Activated T-cell treated with anti-CD3 and anti-CD28 coated beads, Interleukin-2, amount 50 U/mL, for 72 hours (primary cell): ENCODE results near the gene TESK1. TPM values are rescaled to one million over a fixed set of nuclear protein-coding genes. Genes with fewer than 3 reads are reported as not detected.

ENCODE experiments used
- ATAC-seq, 2 donors: fragments of 150-1000 bp; cut with Tn5 transposase; replicated peaks in 1 of 2; 2 replicates each; pipeline ENCODE4 v1.10.0; 2021; ENCODE audit warnings: moderate library complexity in 2 of 2, mild to moderate bottlenecking in 1 of 2
- DNase-seq, 2 donors: peaks; one replicate each; pipeline ENCODE4 v3.0.0; 2021 to 2022; ENCODE audit warnings: mixed read lengths in 1 of 2
- H3K27ac Mint-ChIP-seq: one replicate; pipeline ENCODE4 v1.8.0; 2022; ENCODE audit warnings: mild to moderate bottlenecking, moderate library complexity, mixed read lengths
- H3K27me3 Mint-ChIP-seq: one replicate; pipeline ENCODE4 v1.8.0; 2022; ENCODE audit warnings: low read depth, mixed read lengths
- H3K36me3 Mint-ChIP-seq, 2 donors: one replicate each; pipeline ENCODE4 v1.8.0; 2022; ENCODE audit warnings: mixed read lengths in 2 of 2, mild to moderate bottlenecking in 1 of 2; ENCODE audit not compliant: insufficient read depth in 2 of 2
- H3K4me1 Mint-ChIP-seq: one replicate; pipeline ENCODE4 v1.8.0; 2022; ENCODE audit warnings: low read depth, mixed read lengths
- H3K4me3 Mint-ChIP-seq, 2 donors: one replicate each; pipeline ENCODE4 v1.8.0; 2022; ENCODE audit warnings: mild to moderate bottlenecking in 2 of 2, mixed read lengths in 2 of 2, moderate library complexity in 2 of 2
- H3K9me3 Mint-ChIP-seq, 2 donors: one replicate each; pipeline ENCODE4 v1.8.0; 2022; ENCODE audit warnings: mixed read lengths in 2 of 2
- total RNA-seq, 2 donors: library from RNA; stranded (reverse); gene quantifications; one replicate each; pipeline ENCODE4 v1.2.3, GENCODE V29; 2022

Gene TESK1
- total RNA-seq, 2 donors from 2014 or later: 39.9 to 45.5 TPM

- no peaks in the 10 kb centered on the region for H3K9me3 Mint-ChIP-seq
- DNase-seq: peak; percentile 47 to 54
- H3K4me1 Mint-ChIP-seq: peaks cover 76% of the 10 kb centered on the region
- peak overlapping the region; percentile 94 to 97 for H3K4me3 Mint-ChIP-seq
- H3K36me3 Mint-ChIP-seq: peaks cover 4 to 5% of the 10 kb centered on the region in 2 donors
- ATAC-seq: peak in 1 of 2 donors; percentile 31
- no peaks in the 10 kb centered on the region for H3K27me3 Mint-ChIP-seq
- peak overlapping the region; percentile 80 for H3K27ac Mint-ChIP-seq
Measured at GRCh38 chr9:35649431-35650340, 44.6 kb downstream of the TESK1 start.

GRCh38 chr9:35650341-35651158, 45.5 kb downstream of the TESK1 start, which contains the start of gene SIT1:
Gene SIT1 (minus strand): TSS chr9:35650931. CDS start chr9:35650853, 78 bp downstream.
- Mint-ChIP-seq H3K4me1 (peaks cover 68% of the 10 kb centered on the region), H3K27ac (peak within 1 kb of the TSS; percentile 80), H3K36me3 (peaks cover 4% of the 10 kb centered on the region in 2 donors), H3K9me3 (no peaks in the 10 kb centered on the region), H3K27me3 (no peaks in the 10 kb centered on the region), H3K4me3 (peak within 1 kb of the TSS; percentile 94 to 97)
- DNase-seq: peak; percentile 27 to 46
- ATAC-seq: peak in 1 of 2 donors; percentile 9

GRCh38 chr9:35651956-35652828, 47.1 kb downstream of the TESK1 start:
- peak in 1 of 2 donors; percentile 10 for ATAC-seq
- H3K27ac Mint-ChIP-seq: peak overlapping the region; percentile 67
- H3K4me1 Mint-ChIP-seq: peaks cover 68% of the 10 kb centered on the region
- H3K36me3 Mint-ChIP-seq: peaks cover 0 to 2% of the 10 kb centered on the region in 2 donors
- H3K9me3 Mint-ChIP-seq: no peaks in the 10 kb centered on the region
- peaks cover 4% of the 10 kb centered on the region for H3K27me3 Mint-ChIP-seq
- DNase-seq: no peak
- peak overlapping the region; percentile 94 to 97 for H3K4me3 Mint-ChIP-seq

GRCh38 chr9:35652829-35653209, 47.8 kb downstream of the TESK1 start:
- ATAC-seq (no peak), DNase-seq (no peak)
- peaks cover 0 to 3% of the 10 kb centered on the region in 2 donors for H3K36me3 Mint-ChIP-seq
- H3K9me3 Mint-ChIP-seq: no peaks in the 10 kb centered on the region
- no peak overlapping the region for H3K4me3 Mint-ChIP-seq
- H3K27me3 Mint-ChIP-seq: peaks cover 4% of the 10 kb centered on the region
- no peak overlapping the region for H3K27ac Mint-ChIP-seq
- peaks cover 68% of the 10 kb centered on the region for H3K4me1 Mint-ChIP-seq

GRCh38 chr9:35653611-35654010, 48.5 kb downstream of the TESK1 start:
- Mint-ChIP-seq H3K9me3 (no peaks in the 10 kb centered on the region), H3K27me3 (peaks cover 4% of the 10 kb centered on the region), H3K4me1 (peaks cover 63% of the 10 kb centered on the region), H3K36me3 (peaks cover 0 to 2% of the 10 kb centered on the region in 2 donors), H3K27ac (no peak overlapping the region), H3K4me3 (no peak overlapping the region)
- DNase-seq (no peak), ATAC-seq (no peak)

GRCh38 chr9:35656348-35656747, 51.3 kb downstream of the TESK1 start:
- Mint-ChIP-seq H3K9me3 (no peaks in the 10 kb centered on the region), H3K36me3 (peaks cover 3 to 4% of the 10 kb centered on the region in 2 donors), H3K4me3 (peak overlapping the region; percentile 11 to 93), H3K27ac (peak overlapping the region; percentile 100), H3K4me1 (peaks cover 71% of the 10 kb centered on the region), H3K27me3 (peaks cover 4% of the 10 kb centered on the region)
- no peak for DNase-seq
- no peak for ATAC-seq

GRCh38 chr9:35656831-35657545, 51.9 kb downstream of the TESK1 start:
- peak overlapping the region; percentile 91 to 93 for H3K4me3 Mint-ChIP-seq
- ATAC-seq (no peak), DNase-seq (no peak)
- peak overlapping the region; percentile 100 for H3K27ac Mint-ChIP-seq
- H3K27me3 Mint-ChIP-seq: peaks cover 4% of the 10 kb centered on the region
- H3K36me3 Mint-ChIP-seq: peaks cover 3 to 4% of the 10 kb centered on the region in 2 donors
- H3K4me1 Mint-ChIP-seq: peaks cover 71% of the 10 kb centered on the region
- no peaks in the 10 kb centered on the region for H3K9me3 Mint-ChIP-seq

- Mint-ChIP-seq H3K27ac (peak within 1 kb of the TSS; percentile 100), H3K4me3 (peak within 1 kb of the TSS; percentile 91 to 93), H3K36me3 (peaks cover 4 to 6% of the 10 kb centered on the region in 2 donors), H3K4me1 (peaks cover 71% of the 10 kb centered on the region), H3K9me3 (no peaks in the 10 kb centered on the region), H3K27me3 (peaks cover 4% of the 10 kb centered on the region)
- peak; percentile 92 to 96 for DNase-seq
- peak; percentile 95 to 96 for ATAC-seq
Measured at GRCh38 chr9:35657546-35658136, 52.6 kb downstream of the TESK1 start, which contains the start of gene RMRP. Gene RMRP (minus strand): TSS chr9:35658019.

- Mint-ChIP-seq H3K27ac (peak within 1 kb of the TSS; percentile 100), H3K27me3 (peaks cover 4% of the 10 kb centered on the region), H3K9me3 (no peaks in the 10 kb centered on the region), H3K4me1 (peaks cover 74% of the 10 kb centered on the region), H3K36me3 (peaks cover 4 to 9% of the 10 kb centered on the region in 2 donors), H3K4me3 (peak within 1 kb of the TSS; percentile 91 to 93)
- ATAC-seq: peak; percentile 66 to 72
- DNase-seq: peak; percentile 86 to 90
Measured at GRCh38 chr9:35658137-35658967, 53.3 kb downstream of the TESK1 start, which contains the start of gene CCDC107. Gene CCDC107 (plus strand): TSS chr9:35658292. CDS start chr9:35658380, 88 bp downstream.

GRCh38 chr9:35658968-35659220, 53.8 kb downstream of the TESK1 start:
- no peaks in the 10 kb centered on the region for H3K9me3 Mint-ChIP-seq
- peaks cover 4 to 9% of the 10 kb centered on the region in 2 donors for H3K36me3 Mint-ChIP-seq
- DNase-seq: no peak
- peaks cover 4% of the 10 kb centered on the region for H3K27me3 Mint-ChIP-seq
- peaks cover 76% of the 10 kb centered on the region for H3K4me1 Mint-ChIP-seq
- no peak for ATAC-seq
- peak overlapping the region; percentile 87 for H3K27ac Mint-ChIP-seq
- H3K4me3 Mint-ChIP-seq: peak overlapping the region; percentile 91 to 93

GRCh38 chr9:35659340-35659739, 54.3 kb downstream of the TESK1 start:
- peak overlapping the region; percentile 91 to 93 for H3K4me3 Mint-ChIP-seq
- no peaks in the 10 kb centered on the region for H3K9me3 Mint-ChIP-seq
- ATAC-seq (no peak), DNase-seq (no peak)
- H3K4me1 Mint-ChIP-seq: peaks cover 80% of the 10 kb centered on the region
- peak overlapping the region; percentile 87 for H3K27ac Mint-ChIP-seq
- H3K36me3 Mint-ChIP-seq: peaks cover 4 to 9% of the 10 kb centered on the region in 2 donors
- H3K27me3 Mint-ChIP-seq: peaks cover 4% of the 10 kb centered on the region
